NT2/D1 (cell line): ENCODE data around the gene CPLANE2.

Source experiments
- DNase-seq: peaks from one replicate; pipeline ENCODE4 v3.0.0-alpha.2; 2011; ENCODE audit warnings: low read depth, low spot score
- H3K27me3 ChIP-seq: 2 replicates; pipeline ENCODE4 v1.6.0; 2011; ENCODE audit warnings: mild to moderate bottlenecking; ENCODE audit not compliant: insufficient read length, insufficient read depth
- H3K36me3 ChIP-seq: 2 replicates; pipeline ENCODE4 v1.6.1; 2011; ENCODE audit warnings: mild to moderate bottlenecking, low read length, mixed read lengths; ENCODE audit not compliant: insufficient read depth, insufficient read length
- H3K4me1 ChIP-seq: 2 replicates; pipeline ENCODE4 v1.5.1; 2011; ENCODE audit not compliant: insufficient read depth, insufficient read length
- H3K4me3 ChIP-seq: 2 replicates; pipeline ENCODE4 v1.5.1; 2011; ENCODE audit warnings: low read depth; ENCODE audit not compliant: insufficient read length
- H3K9ac ChIP-seq: 2 replicates; pipeline ENCODE4 v1.6.0; 2011; ENCODE audit warnings: low read depth; ENCODE audit not compliant: insufficient read length
- H3K9me3 ChIP-seq: 2 replicates; pipeline ENCODE4 v1.5.1; 2011; ENCODE audit warnings: mild to moderate bottlenecking, low read length; ENCODE audit not compliant: insufficient read depth
- SUZ12 ChIP-seq: IDR thresholded peaks from 2 replicates; pipeline ENCODE4 v1.6.1; 2011; ENCODE audit not compliant: insufficient read length, insufficient read depth; ENCODE audit errors: extremely low read depth
- YY1 ChIP-seq: IDR thresholded peaks from 2 replicates; pipeline ENCODE4 v1.6.1; 2011; ENCODE audit not compliant: insufficient read length, insufficient read depth
- ZNF274 ChIP-seq: IDR thresholded peaks from 2 replicates; pipeline ENCODE4 v1.6.1; 2011; ENCODE audit warnings: mild to moderate bottlenecking, low read depth, low read length

CPLANE2 gene

DNA sequence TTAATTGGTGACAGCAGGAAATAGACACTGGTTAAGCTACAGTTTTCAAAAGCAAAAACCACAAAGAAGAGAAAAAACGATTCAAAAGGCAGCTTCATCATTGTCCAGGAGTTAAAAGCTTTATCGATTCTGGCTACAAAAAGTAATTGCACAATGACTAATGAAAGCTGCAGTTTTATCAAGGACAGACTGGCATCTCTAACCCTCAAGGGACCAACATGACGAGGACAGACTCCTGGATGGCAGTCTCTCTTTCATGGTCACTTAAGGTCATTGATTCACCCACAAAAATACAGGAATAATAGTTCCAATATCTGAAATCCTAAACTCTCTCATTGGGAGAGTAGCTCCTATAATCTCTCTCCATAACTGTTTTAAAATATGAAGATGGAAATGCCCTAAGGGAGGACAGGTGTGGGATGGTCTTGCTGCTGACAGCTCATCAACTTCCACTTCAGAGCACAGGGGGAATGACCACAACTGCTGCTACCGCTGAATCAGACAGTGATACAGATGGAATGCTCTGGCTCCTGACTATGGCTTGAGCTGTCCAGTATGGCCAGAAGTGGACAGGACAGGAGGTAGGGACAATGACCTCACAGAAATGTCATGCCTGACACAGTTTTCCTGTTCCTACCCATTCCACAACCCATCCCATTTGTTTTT is 17.4 kb upstream of the CPLANE2 start:
- no peaks in the 10 kb centered on the region for H3K27me3 ChIP-seq
- DNase-seq, result no peak
- no peaks in the 10 kb centered on the region for H3K9me3 ChIP-seq
- no peak overlapping the region for H3K9ac ChIP-seq
- H3K4me1 ChIP-seq, result no peaks in the 10 kb centered on the region
- peaks cover 59% of the 10 kb centered on the region for H3K36me3 ChIP-seq
- no peak overlapping the region for H3K4me3 ChIP-seq
- TF ChIP-seq SUZ12 (no peak), ZNF274 (no peak), YY1 (no peak)

GRCh38 chr1:16253332-16253922 is 16.4 kb upstream of the CPLANE2 start:
- TF ChIP-seq SUZ12 (no peak), YY1 (no peak), ZNF274 (no peak)
- no peaks in the 10 kb centered on the region for H3K9me3 ChIP-seq

DNA sequence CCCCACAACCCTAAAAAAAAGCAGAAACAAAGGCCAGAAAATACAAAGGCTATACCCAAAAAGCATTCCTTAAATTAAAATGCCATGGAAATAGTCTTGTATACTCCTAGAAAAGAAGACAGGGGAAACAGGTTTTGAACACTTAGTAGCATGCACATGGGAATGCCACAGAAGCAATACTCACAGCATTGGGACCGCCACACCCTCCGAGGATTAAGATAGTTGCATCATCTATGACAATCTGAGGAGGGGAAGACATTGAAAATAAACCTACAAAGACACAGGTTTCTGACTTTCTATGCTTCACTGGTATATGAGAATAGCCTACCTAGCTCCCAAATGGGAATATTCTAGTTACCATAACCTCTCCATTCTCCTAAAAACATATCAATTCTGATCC is 15.9 kb upstream of the CPLANE2 start:
- peaks cover 71% of the 10 kb centered on the region for H3K36me3 ChIP-seq
- H3K4me1 ChIP-seq, result no peaks in the 10 kb centered on the region
- no peak for DNase-seq
- H3K9ac ChIP-seq, result no peak overlapping the region
- no peak overlapping the region for H3K4me3 ChIP-seq
- H3K27me3 ChIP-seq, result no peaks in the 10 kb centered on the region
- TF ChIP-seq ZNF274 (no peak), YY1 (no peak), SUZ12 (no peak)
- no peaks in the 10 kb centered on the region for H3K9me3 ChIP-seq

More at GRCh38 chr1:16253332-16253922, 16.4 kb upstream of the CPLANE2 start:
- no peaks in the 10 kb centered on the region for H3K27me3 ChIP-seq
- no peak for DNase-seq
- no peak overlapping the region for H3K4me3 ChIP-seq
- peaks cover 66% of the 10 kb centered on the region for H3K36me3 ChIP-seq
- no peaks in the 10 kb centered on the region for H3K4me1 ChIP-seq
- no peak overlapping the region for H3K9ac ChIP-seq

- H3K4me1 ChIP-seq, result no peaks in the 10 kb centered on the region
Observed at GRCh38 chr1:16251381-16251780, 14.4 kb upstream of the CPLANE2 start.

GRCh38 chr1:16250524-16251251 is 13.7 kb upstream of the CPLANE2 start:
- H3K27me3 ChIP-seq, result no peaks in the 10 kb centered on the region
- H3K9ac ChIP-seq, result no peak overlapping the region
- H3K36me3 ChIP-seq, result peaks cover 67% of the 10 kb centered on the region
- no peaks in the 10 kb centered on the region for H3K9me3 ChIP-seq
- H3K4me1 ChIP-seq, result no peaks in the 10 kb centered on the region
- TF ChIP-seq ZNF274 (no peak), YY1 (no peak), SUZ12 (no peak)
- DNase-seq, result no peak
- no peak overlapping the region for H3K4me3 ChIP-seq

More at GRCh38 chr1:16251381-16251780, 14.4 kb upstream of the CPLANE2 start:
- Histone ChIP-seq H3K27me3 (no peaks in the 10 kb centered on the region), H3K36me3 (peaks cover 69% of the 10 kb centered on the region), H3K4me3 (no peak overlapping the region), H3K9ac (no peak overlapping the region), H3K9me3 (no peaks in the 10 kb centered on the region)
- no peak for DNase-seq
- no peak for TF ChIP-seq YY1
- TF ChIP-seq SUZ12, result no peak

DNA sequence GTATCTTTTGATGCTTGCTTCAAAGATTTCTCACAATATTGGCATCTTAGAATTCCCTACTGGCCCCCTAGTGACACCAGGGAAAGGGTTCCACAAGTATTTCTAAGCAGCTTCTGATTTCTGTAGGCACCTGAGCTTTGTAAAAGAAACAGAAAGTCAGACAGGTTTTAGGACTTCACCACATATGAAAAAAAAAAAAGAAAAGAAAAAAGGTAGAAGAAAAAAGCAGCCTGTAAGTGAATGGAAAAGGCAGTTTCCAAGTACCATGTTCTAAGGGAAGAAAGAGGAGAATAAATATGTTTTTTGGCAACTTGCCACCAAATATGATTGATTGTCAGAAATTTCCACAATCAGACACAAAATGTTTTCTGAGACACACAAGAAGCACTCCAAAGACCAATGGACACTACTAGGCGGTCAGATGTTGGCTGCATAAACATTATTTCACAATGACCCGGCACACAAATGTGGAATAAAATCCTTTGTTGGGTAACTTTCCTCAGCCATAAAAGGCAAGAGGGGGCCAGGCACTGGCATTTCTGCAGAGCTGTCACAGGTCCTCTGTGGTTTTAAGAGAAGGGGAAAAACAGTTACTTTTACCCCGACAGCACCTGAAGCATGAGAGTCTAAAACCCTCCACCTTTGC is 12.7 kb upstream of the CPLANE2 start:
- TF ChIP-seq YY1 (no peak), SUZ12 (no peak), ZNF274 (no peak)
- DNase-seq, result no peak
- Histone ChIP-seq H3K4me3 (no peak overlapping the region), H3K27me3 (no peaks in the 10 kb centered on the region), H3K9me3 (no peaks in the 10 kb centered on the region), H3K9ac (no peak overlapping the region), H3K4me1 (no peaks in the 10 kb centered on the region), H3K36me3 (peaks cover 58% of the 10 kb centered on the region)
